ENCODE results near the gene GP2.

DNA sequence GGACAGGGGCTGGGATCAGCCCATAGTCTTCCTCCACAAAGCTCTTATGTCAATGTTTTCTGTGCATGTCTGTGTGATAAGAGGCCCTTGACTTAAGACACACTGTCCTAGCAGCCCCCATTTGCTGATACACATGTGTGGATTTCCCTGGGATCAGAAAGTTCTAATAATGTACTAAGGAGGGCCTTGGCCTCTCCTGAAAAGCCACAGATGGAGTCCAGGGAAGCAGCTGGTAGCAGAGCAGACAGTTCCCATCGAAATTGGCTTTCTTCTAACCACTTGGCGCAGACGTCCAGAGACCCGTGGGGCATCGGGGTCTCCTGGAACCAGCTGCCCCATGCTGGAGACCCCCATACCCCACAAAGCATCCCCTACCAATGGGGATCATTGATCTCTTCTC, 4.3 kb upstream of the GP2 start:
- TF ChIP-seq, protein P1, sequence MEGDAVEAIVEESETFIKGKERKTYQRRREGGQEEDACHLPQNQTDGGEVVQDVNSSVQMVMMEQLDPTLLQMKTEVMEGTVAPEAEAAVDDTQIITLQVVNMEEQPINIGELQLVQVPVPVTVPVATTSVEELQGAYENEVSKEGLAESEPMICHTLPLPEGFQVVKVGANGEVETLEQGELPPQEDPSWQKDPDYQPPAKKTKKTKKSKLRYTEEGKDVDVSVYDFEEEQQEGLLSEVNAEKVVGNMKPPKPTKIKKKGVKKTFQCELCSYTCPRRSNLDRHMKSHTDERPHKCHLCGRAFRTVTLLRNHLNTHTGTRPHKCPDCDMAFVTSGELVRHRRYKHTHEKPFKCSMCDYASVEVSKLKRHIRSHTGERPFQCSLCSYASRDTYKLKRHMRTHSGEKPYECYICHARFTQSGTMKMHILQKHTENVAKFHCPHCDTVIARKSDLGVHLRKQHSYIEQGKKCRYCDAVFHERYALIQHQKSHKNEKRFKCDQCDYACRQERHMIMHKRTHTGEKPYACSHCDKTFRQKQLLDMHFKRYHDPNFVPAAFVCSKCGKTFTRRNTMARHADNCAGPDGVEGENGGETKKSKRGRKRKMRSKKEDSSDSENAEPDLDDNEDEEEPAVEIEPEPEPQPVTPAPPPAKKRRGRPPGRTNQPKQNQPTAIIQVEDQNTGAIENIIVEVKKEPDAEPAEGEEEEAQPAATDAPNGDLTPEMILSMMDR (IDR thresholded peaks at IDR 0.05; ENCODE audit: low read depth, low read length, missing input control) = no peak
- no peak for TF ChIP-seq TAF1 (conservative IDR thresholded peaks at IDR 0.05)
- TF ChIP-seq JUND (IDR thresholded peaks at IDR 0.05) = no peak

All from liver (tissue), 3 donors.